Colonic mucosa (tissue), 4 donors: ENCODE measurements around the gene TMEM9. TPM values are rescaled to one million over a fixed set of nuclear protein-coding genes. Genes with fewer than 3 reads are reported as not detected.

Source experiments
- DNase-seq: peaks from one replicate; pipeline ENCODE4 v3.0.0-alpha.2; 2020
- H3K27ac ChIP-seq: fragments of 200-600 bp; one replicate; pipeline ENCODE4 v1.8.0; 2021
- H3K27me3 ChIP-seq: fragments of 200-600 bp; one replicate; pipeline ENCODE4 v1.8.0; 2021
- H3K36me3 ChIP-seq: fragments of 200-600 bp; one replicate; pipeline ENCODE4 v1.8.0; 2021
- H3K4me1 ChIP-seq: fragments of 200-600 bp; one replicate; pipeline ENCODE4 v1.8.0; 2021; ENCODE audit warnings: mild to moderate bottlenecking
- H3K4me3 ChIP-seq: fragments of 200-600 bp; one replicate; pipeline ENCODE4 v1.8.0; 2021
- H3K9ac ChIP-seq, 2 donors: one replicate each; pipeline ENCODE4 v1.7.0; 2013; ENCODE audit warnings: control low read depth in 2 of 2, low read depth in 2 of 2, low read length in 2 of 2
- H3K9me3 ChIP-seq: fragments of 200-600 bp; one replicate; pipeline ENCODE4 v1.8.0; 2021
- CTCF ChIP-seq: fragments of 200-600 bp; IDR thresholded peaks from one replicate; pipeline ENCODE4 v1.8.0; 2022; ENCODE audit warnings: antibody characterized with exemption, mild to moderate bottlenecking
- intact Hi-C: fragments of 100-400 bp; cut with DNase I; formaldehyde crosslinking; loops from one replicate; pipeline ENCODE4 v1.14.1; 2022
- total RNA-seq, 2 donors: library from RNA; stranded (reverse); fragmentation: NEBNext Ultra II Directional in 1 of 2; extraction: Animal tissue kit (Norgen Biotek cat#: 25700) in 1 of 2; gene quantifications; one replicate each; pipeline ENCODE4 v1.2.1, GENCODE V29; 2021
- donor health status: healthy.
- donor health status: DM: no; HTN: no; CAD: no.
- donor health status: DM: no; HTN: no; CAD: no.

The TMEM9 gene
- total RNA-seq, 2 donors from 2014 or later: 35.4 to 38.2 TPM

GRCh38 chr1:201110616-201111015 is 43.7 kb downstream of the TMEM9 start:
- no peak overlapping the region for H3K4me3 ChIP-seq
- peaks cover 5% of the 10 kb centered on the region for H3K27me3 ChIP-seq
- H3K4me1 ChIP-seq: no peaks in the 10 kb centered on the region
- H3K9ac ChIP-seq: no peak overlapping the region
- H3K36me3 ChIP-seq: no peaks in the 10 kb centered on the region
- H3K9me3 ChIP-seq: no peaks in the 10 kb centered on the region
- H3K27ac ChIP-seq: no peak overlapping the region
- intact Hi-C loops: no loop called here
- no peak for TF ChIP-seq CTCF
- DNase-seq: no peak

GRCh38 chr1:201110138-201110537 is 44.1 kb downstream of the TMEM9 start:
- H3K27me3 ChIP-seq: peaks cover 4% of the 10 kb centered on the region
- no peaks in the 10 kb centered on the region for H3K4me1 ChIP-seq
- no peak overlapping the region for H3K4me3 ChIP-seq
- TF ChIP-seq CTCF: no peak
- intact Hi-C loops: no loop called here
- no peak for DNase-seq
- no peak overlapping the region for H3K27ac ChIP-seq
- no peaks in the 10 kb centered on the region for H3K9me3 ChIP-seq
- no peak overlapping the region for H3K9ac ChIP-seq
- H3K36me3 ChIP-seq: no peaks in the 10 kb centered on the region

GRCh38 chr1:201109651-201110050 is 44.6 kb downstream of the TMEM9 start:
- Histone ChIP-seq H3K27me3 (no peaks in the 10 kb centered on the region), H3K9me3 (no peaks in the 10 kb centered on the region), H3K27ac (no peak overlapping the region), H3K4me1 (no peaks in the 10 kb centered on the region), H3K4me3 (no peak overlapping the region), H3K9ac (no peak overlapping the region), H3K36me3 (no peaks in the 10 kb centered on the region)
- TF ChIP-seq CTCF: no peak
- no peak for DNase-seq
- intact Hi-C loops: no loop called here

GRCh38 chr1:201108614-201109013 is 45.7 kb downstream of the TMEM9 start:
- Histone ChIP-seq H3K36me3 (no peaks in the 10 kb centered on the region), H3K4me3 (no peak overlapping the region), H3K27ac (no peak overlapping the region), H3K9me3 (no peaks in the 10 kb centered on the region), H3K27me3 (no peaks in the 10 kb centered on the region), H3K4me1 (no peaks in the 10 kb centered on the region), H3K9ac (no peak overlapping the region)
- intact Hi-C loops: no loop called here
- no peak for TF ChIP-seq CTCF
- DNase-seq: no peak

- intact Hi-C loops: no loop called here
- Histone ChIP-seq H3K27me3 (no peaks in the 10 kb centered on the region), H3K4me3 (no peak overlapping the region), H3K4me1 (no peaks in the 10 kb centered on the region), H3K9ac (no peak overlapping the region), H3K36me3 (no peaks in the 10 kb centered on the region), H3K27ac (no peak overlapping the region), H3K9me3 (no peaks in the 10 kb centered on the region)
- no peak for DNase-seq
- TF ChIP-seq CTCF: no peak
Measured at GRCh38 chr1:201105688-201106087, 48.6 kb downstream of the TMEM9 start.

- Histone ChIP-seq H3K9me3 (no peaks in the 10 kb centered on the region), H3K27ac (no peak overlapping the region), H3K4me3 (no peak overlapping the region), H3K9ac (no peak overlapping the region), H3K27me3 (no peaks in the 10 kb centered on the region), H3K4me1 (no peaks in the 10 kb centered on the region), H3K36me3 (no peaks in the 10 kb centered on the region)
- intact Hi-C loops: no loop called here
- no peak for DNase-seq
- TF ChIP-seq CTCF: no peak
Measured at GRCh38 chr1:201104141-201104540, 50.1 kb downstream of the TMEM9 start.
